ENCODE results near the gene ALPK1.

ALPK1 gene

DNA sequence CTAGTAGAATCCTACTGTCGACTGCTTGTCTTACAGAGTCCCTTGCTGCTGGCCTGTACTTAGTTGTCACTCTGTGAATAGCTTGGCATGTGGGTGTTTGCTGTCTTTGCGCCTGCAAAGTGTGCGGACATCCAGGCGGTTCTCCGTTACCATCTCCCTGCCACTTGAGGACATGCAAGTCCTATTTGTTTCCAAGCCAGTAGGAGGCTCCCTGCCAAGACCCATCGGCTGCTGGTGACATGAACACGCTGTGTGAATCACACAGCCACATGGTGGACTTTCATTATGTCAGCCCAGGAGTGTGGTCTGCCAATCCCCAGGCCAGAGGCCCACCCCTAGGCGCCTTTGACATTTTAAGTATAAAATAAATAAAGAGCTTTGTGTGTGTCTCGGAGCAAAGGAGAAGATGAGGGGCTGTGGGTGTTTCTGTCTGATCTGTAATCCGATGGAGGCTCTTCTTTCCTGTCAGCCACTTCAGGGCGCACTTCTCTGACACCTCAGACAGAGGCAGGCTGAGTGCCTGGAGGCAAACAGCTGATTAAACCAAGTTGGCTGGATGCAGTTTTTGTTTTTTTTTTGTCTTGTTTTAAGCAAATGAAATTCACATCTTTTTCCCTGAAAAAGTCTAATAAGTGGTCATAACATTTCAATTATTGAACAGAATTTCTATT, 51.5 kb downstream of the ALPK1 start:
- Histone ChIP-seq H3K27ac (ENCODE audit: low read length, poor library complexity, severe bottlenecking) (no peak overlapping the region), H3K79me1 (replicated peaks; ENCODE audit: low read length, poor library complexity, severe bottlenecking) (no peaks in the 10 kb centered on the region), H3K9me3 (ENCODE audit: control insufficient read depth, low read length) (no peaks in the 10 kb centered on the region), H3K4ac (ENCODE audit: low read depth in 1 of 2, low read length in 2 of 2) (no peak overlapping the region), H3K4me2 (ENCODE audit: low read length, poor library complexity, severe bottlenecking) (no peak overlapping the region), H4K91ac (ENCODE audit: low read length) (no peak overlapping the region), H3K4me1 (ENCODE audit: control insufficient read depth, insufficient read depth, low read depth, low read length) (no peaks in the 10 kb centered on the region), H3K18ac (ENCODE audit: low read depth in 1 of 2, low read length in 2 of 2) (no peak overlapping the region), H2BK5ac (ENCODE audit: low read depth, low read length, poor library complexity, severe bottlenecking) (no peak overlapping the region), H3K23ac (ENCODE audit: low read length in 2 of 2) (no peak overlapping the region), H3K36me3 (ENCODE audit: control insufficient read depth in 1 of 2, insufficient read depth in 2 of 2, low read depth in 1 of 2, low read length in 2 of 2) (no peaks in the 10 kb centered on the region), H3K14ac (ENCODE audit: low read length in 2 of 2) (no peak overlapping the region), H3K9ac (ENCODE audit: low read length) (peak overlapping the region; percentile 46), H3K4me3 (ENCODE audit: insufficient read depth in 1 of 2, low read depth in 1 of 2, low read length in 2 of 2) (no peak overlapping the region), H4K8ac (ENCODE audit: low read length) (no peak overlapping the region), H3K27me3 (ENCODE audit: control insufficient read depth in 1 of 2, insufficient read depth in 1 of 2, low read length in 2 of 2) (no peaks in the 10 kb centered on the region), H2BK12ac (ENCODE audit: low read length in 2 of 2) (no peak overlapping the region), H2AFZ (ENCODE audit: low read depth, low read length) (no peak overlapping the region), H2BK15ac (ENCODE audit: low read depth, poor library complexity, severe bottlenecking) (no peak overlapping the region), H2AK5ac (ENCODE audit: low read length, severe bottlenecking) (no peak overlapping the region), H2BK120ac (ENCODE audit: low read depth, low read length) (no peak overlapping the region)
- DNase-seq, result peak; percentile 57
- WGBS, result 50% methylated on average over 10 of the region's 11 CpGs

DNA sequence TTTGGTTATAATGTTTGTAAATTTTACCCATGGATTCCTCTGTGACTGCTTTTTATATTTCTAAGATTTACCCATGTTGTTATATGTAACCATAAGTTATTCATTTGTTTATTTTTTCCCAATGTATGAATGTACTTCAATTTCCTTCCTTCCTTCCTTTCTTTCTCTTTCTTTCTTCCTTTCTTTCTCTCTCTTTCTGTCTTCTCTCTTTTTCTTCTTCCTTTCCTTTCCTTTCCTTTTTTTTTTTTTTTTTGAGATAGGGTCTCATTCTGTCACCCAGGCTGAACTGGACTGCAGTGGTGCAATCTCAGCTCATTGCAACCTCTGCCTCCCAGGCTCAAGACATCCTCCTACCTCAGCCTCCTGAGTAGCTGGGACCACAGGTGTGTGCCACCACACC, 55.6 kb downstream of the ALPK1 start:
- Histone ChIP-seq H2AFZ (ENCODE audit: low read depth, low read length) (no peak overlapping the region), H2BK15ac (ENCODE audit: low read depth, poor library complexity, severe bottlenecking) (no peak overlapping the region), H2BK5ac (ENCODE audit: low read depth, low read length, poor library complexity, severe bottlenecking) (no peak overlapping the region), H3K4me2 (ENCODE audit: low read length, poor library complexity, severe bottlenecking) (no peak overlapping the region), H3K9me3 (ENCODE audit: control insufficient read depth, low read length) (peaks cover 3% of the 10 kb centered on the region), H3K79me1 (replicated peaks; ENCODE audit: low read length, poor library complexity, severe bottlenecking) (no peaks in the 10 kb centered on the region), H2BK120ac (ENCODE audit: low read depth, low read length) (no peak overlapping the region), H4K91ac (ENCODE audit: low read length) (no peak overlapping the region), H3K18ac (ENCODE audit: low read depth in 1 of 2, low read length in 2 of 2) (no peak overlapping the region), H3K4me1 (ENCODE audit: control insufficient read depth, insufficient read depth, low read depth, low read length) (no peaks in the 10 kb centered on the region), H3K36me3 (ENCODE audit: control insufficient read depth in 1 of 2, insufficient read depth in 2 of 2, low read depth in 1 of 2, low read length in 2 of 2) (peaks cover 0 to 14% of the 10 kb centered on the region in 2 experiments), H3K27ac (ENCODE audit: low read length, poor library complexity, severe bottlenecking) (no peak overlapping the region), H3K14ac (ENCODE audit: low read length in 2 of 2) (no peak overlapping the region), H3K23ac (ENCODE audit: low read length in 2 of 2) (no peak overlapping the region), H3K9ac (ENCODE audit: low read length) (no peak overlapping the region), H3K27me3 (ENCODE audit: control insufficient read depth in 1 of 2, insufficient read depth in 1 of 2, low read length in 2 of 2) (no peaks in the 10 kb centered on the region), H2AK5ac (ENCODE audit: low read length, severe bottlenecking) (no peak overlapping the region), H3K4me3 (ENCODE audit: insufficient read depth in 1 of 2, low read depth in 1 of 2, low read length in 2 of 2) (no peak overlapping the region), H3K4ac (ENCODE audit: low read depth in 1 of 2, low read length in 2 of 2) (no peak overlapping the region), H4K8ac (ENCODE audit: low read length) (no peak overlapping the region), H2BK12ac (ENCODE audit: low read length in 2 of 2) (no peak overlapping the region)
- no peak for DNase-seq

DNA sequence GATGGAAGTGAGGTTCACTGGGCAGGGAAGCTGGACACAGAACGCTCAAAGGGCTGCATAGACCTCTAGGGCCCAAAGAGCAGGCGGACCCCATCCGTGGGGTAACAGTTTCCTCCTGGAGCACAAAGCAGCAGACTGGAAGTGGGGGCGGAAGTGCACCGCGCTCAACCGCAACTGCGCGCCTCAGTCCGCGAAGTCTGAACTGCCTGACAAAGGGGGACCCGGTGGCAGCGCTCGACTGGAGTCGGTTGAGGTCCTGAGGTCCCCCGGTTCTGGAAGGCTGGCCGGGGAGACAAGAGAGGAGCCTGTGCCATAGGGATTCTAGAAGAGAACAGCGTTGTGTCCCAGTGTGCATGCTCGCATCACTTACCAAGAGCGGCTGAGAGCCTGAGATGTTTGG, 58.5 kb downstream of the ALPK1 start:
- H2BK5ac ChIP-seq (ENCODE audit: low read depth, low read length, poor library complexity, severe bottlenecking), result no peak overlapping the region
- H2AK5ac ChIP-seq (ENCODE audit: low read length, severe bottlenecking), result no peak overlapping the region
- H4K8ac ChIP-seq (ENCODE audit: low read length), result no peak overlapping the region
- H3K14ac ChIP-seq (ENCODE audit: low read length in 2 of 2), result no peak overlapping the region
- no peaks in the 10 kb centered on the region for H3K79me1 ChIP-seq (replicated peaks; ENCODE audit: low read length, poor library complexity, severe bottlenecking)
- peaks cover 0 to 24% of the 10 kb centered on the region in 2 experiments for H3K36me3 ChIP-seq (ENCODE audit: control insufficient read depth in 1 of 2, insufficient read depth in 2 of 2, low read depth in 1 of 2, low read length in 2 of 2)
- no peak overlapping the region for H3K4me3 ChIP-seq (ENCODE audit: insufficient read depth in 1 of 2, low read depth in 1 of 2, low read length in 2 of 2)
- no peak overlapping the region for H3K9ac ChIP-seq (ENCODE audit: low read length)
- no peak overlapping the region for H3K27ac ChIP-seq (ENCODE audit: low read length, poor library complexity, severe bottlenecking)
- H3K9me3 ChIP-seq (ENCODE audit: control insufficient read depth, low read length), result peaks cover 3% of the 10 kb centered on the region
- H3K27me3 ChIP-seq (ENCODE audit: control insufficient read depth in 1 of 2, insufficient read depth in 1 of 2, low read length in 2 of 2), result no peaks in the 10 kb centered on the region
- no peak overlapping the region for H3K18ac ChIP-seq (ENCODE audit: low read depth in 1 of 2, low read length in 2 of 2)
- H3K4me1 ChIP-seq (ENCODE audit: control insufficient read depth, insufficient read depth, low read depth, low read length), result no peaks in the 10 kb centered on the region
- no peak overlapping the region for H3K4me2 ChIP-seq (ENCODE audit: low read length, poor library complexity, severe bottlenecking)
- no peak overlapping the region for H4K91ac ChIP-seq (ENCODE audit: low read length)
- no peak overlapping the region for H2AFZ ChIP-seq (ENCODE audit: low read depth, low read length)
- no peak overlapping the region for H3K4ac ChIP-seq (ENCODE audit: low read depth in 1 of 2, low read length in 2 of 2)
- no peak for DNase-seq
- no peak overlapping the region for H2BK12ac ChIP-seq (ENCODE audit: low read length in 2 of 2)
- H2BK120ac ChIP-seq (ENCODE audit: low read depth, low read length), result no peak overlapping the region
- no peak overlapping the region for H3K23ac ChIP-seq (ENCODE audit: low read length in 2 of 2)
- 92% methylated on average over 20 of the region's 20 CpGs for WGBS
- no peak overlapping the region for H2BK15ac ChIP-seq (ENCODE audit: low read depth, poor library complexity, severe bottlenecking)

DNA sequence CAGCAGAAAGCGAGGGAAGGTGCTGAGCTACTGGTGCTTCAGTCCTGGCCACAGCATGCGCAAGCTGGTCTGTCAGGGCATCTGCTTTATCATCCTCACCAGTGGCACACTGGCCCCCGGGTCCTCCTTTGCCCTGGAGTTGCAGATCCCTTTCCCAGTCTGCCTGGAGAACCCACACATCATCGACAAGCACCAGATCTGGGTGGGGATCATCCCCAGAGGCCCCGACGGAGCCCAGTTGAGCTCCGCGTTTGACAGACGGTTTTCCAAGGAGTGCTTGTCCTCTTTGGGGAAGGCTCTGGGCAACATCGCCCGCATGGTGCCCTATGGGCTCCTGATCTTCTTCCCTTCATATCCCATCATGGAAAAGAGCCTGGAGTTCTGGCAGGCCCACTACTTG, 60.3 kb downstream of the ALPK1 start:
- Histone ChIP-seq H3K4ac (ENCODE audit: low read depth in 1 of 2, low read length in 2 of 2) (no peak overlapping the region), H2BK5ac (ENCODE audit: low read depth, low read length, poor library complexity, severe bottlenecking) (no peak overlapping the region), H2BK12ac (ENCODE audit: low read length in 2 of 2) (no peak overlapping the region), H3K14ac (ENCODE audit: low read length in 2 of 2) (no peak overlapping the region), H3K18ac (ENCODE audit: low read depth in 1 of 2, low read length in 2 of 2) (no peak overlapping the region), H2AK5ac (ENCODE audit: low read length, severe bottlenecking) (no peak overlapping the region), H3K27me3 (ENCODE audit: control insufficient read depth in 1 of 2, insufficient read depth in 1 of 2, low read length in 2 of 2) (no peaks in the 10 kb centered on the region), H2AFZ (ENCODE audit: low read depth, low read length) (no peak overlapping the region), H3K9me3 (ENCODE audit: control insufficient read depth, low read length) (peaks cover 13% of the 10 kb centered on the region), H4K91ac (ENCODE audit: low read length) (no peak overlapping the region), H3K4me3 (ENCODE audit: insufficient read depth in 1 of 2, low read depth in 1 of 2, low read length in 2 of 2) (no peak overlapping the region), H3K79me1 (replicated peaks; ENCODE audit: low read length, poor library complexity, severe bottlenecking) (no peaks in the 10 kb centered on the region), H2BK15ac (ENCODE audit: low read depth, poor library complexity, severe bottlenecking) (no peak overlapping the region), H2BK120ac (ENCODE audit: low read depth, low read length) (no peak overlapping the region), H3K23ac (ENCODE audit: low read length in 2 of 2) (no peak overlapping the region), H4K8ac (ENCODE audit: low read length) (no peak overlapping the region), H3K4me1 (ENCODE audit: control insufficient read depth, insufficient read depth, low read depth, low read length) (peaks cover 3% of the 10 kb centered on the region), H3K4me2 (ENCODE audit: low read length, poor library complexity, severe bottlenecking) (no peak overlapping the region), H3K27ac (ENCODE audit: low read length, poor library complexity, severe bottlenecking) (no peak overlapping the region), H3K9ac (ENCODE audit: low read length) (no peak overlapping the region), H3K36me3 (ENCODE audit: control insufficient read depth in 1 of 2, insufficient read depth in 2 of 2, low read depth in 1 of 2, low read length in 2 of 2) (peaks cover 9 to 32% of the 10 kb centered on the region in 2 experiments)
- DNase-seq, result no peak
- 95% methylated on average over 11 of the region's 11 CpGs for WGBS
